ENCODE data around the gene SLC6A6.

GRCh38 chr3:14429237-14429636, 26.8 kb downstream of the SLC6A6 start:
- TF ChIP-seq CBFB (CRISPR knock-in tag; IDR thresholded peaks at IDR 0.05; ENCODE audit: low read depth), result no peak
- no peak for TF ChIP-seq FOXP1 (CRISPR knock-in tag; IDR thresholded peaks at IDR 0.05; ENCODE audit: borderline replicate concordance)
- TF ChIP-seq CTCF (IDR thresholded peaks at IDR 0.05), result no peak
- no peak for TF ChIP-seq SOX15 (CRISPR knock-in tag; IDR thresholded peaks at IDR 0.05)
- no peak for TF ChIP-seq SP1 (CRISPR knock-in tag; conservative IDR thresholded peaks at IDR 0.05)
- no peak for TF ChIP-seq STAT6 (CRISPR knock-in tag; conservative IDR thresholded peaks at IDR 0.05; ENCODE audit: low read depth)
- no peak for TF ChIP-seq ATF3 (CRISPR knock-in tag; conservative IDR thresholded peaks at IDR 0.05)
- no peak for TF ChIP-seq MAX (CRISPR knock-in tag; IDR thresholded peaks at IDR 0.05)
- no peak for TF ChIP-seq IRF2 (CRISPR knock-in tag; IDR thresholded peaks at IDR 0.05; ENCODE audit: borderline replicate concordance, low read depth)
- no peak for TF ChIP-seq USF2 (CRISPR knock-in tag; IDR thresholded peaks at IDR 0.05)
- no peak for TF ChIP-seq CREM (CRISPR knock-in tag; IDR thresholded peaks at IDR 0.05)
- TF ChIP-seq NR3C1 (CRISPR knock-in tag; conservative IDR thresholded peaks at IDR 0.05; ENCODE audit: low read depth), result no peak
- TF ChIP-seq CREB1 (CRISPR knock-in tag; IDR thresholded peaks at IDR 0.05), result no peak
